OCI-M2 (cell line): Measurements from ENCODE around the gene FRYL.
A peak's percentile ranks its signal among the peaks of the same experiment; 100 is the strongest.
"Not testable (repeated sequence)": the region's sequence is repeated elsewhere in the genome, so short reads cannot be mapped to it uniquely, and the experiment has no call there.

Experiments used
- DNase-seq: peaks from one replicate; lab custom pipeline; 2025; ENCODE audit not compliant: unreplicated experiment; lab: John Stamatoyannopoulos, UW

FRYL gene

DNA sequence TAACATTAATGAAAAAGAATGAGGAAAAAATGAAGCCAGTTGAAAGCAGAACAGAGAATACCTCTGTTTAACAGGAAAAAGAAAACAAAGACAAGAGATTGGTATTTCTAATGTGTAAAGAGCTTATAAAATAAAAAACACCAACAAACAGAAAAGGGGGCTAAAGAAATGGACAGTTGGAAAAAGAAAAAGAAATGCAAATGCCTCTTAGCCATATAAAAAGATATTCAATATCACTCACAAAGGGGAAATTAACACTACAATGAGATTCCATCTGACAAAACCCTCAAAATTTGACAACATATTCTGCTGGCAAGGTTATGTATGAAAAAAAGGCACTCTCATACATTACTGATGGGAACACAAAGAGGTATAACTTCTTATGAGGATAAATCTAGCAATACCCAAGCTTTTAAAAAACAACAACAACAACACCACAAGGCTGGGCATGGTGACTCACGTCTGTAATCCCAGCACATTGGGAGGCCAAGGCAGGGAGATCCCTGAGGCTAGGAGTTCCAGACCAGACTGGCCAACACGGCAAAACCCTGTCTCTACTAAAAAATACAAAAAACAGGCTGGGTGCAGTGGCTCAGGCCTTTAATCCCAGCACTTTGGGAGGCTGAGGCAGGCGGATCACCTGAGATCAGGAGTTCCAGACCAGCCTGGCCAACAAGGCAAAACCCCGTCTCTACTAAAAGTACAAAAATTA, 75.8 kb downstream of the FRYL start:
- DNase-seq: no peak

DNA sequence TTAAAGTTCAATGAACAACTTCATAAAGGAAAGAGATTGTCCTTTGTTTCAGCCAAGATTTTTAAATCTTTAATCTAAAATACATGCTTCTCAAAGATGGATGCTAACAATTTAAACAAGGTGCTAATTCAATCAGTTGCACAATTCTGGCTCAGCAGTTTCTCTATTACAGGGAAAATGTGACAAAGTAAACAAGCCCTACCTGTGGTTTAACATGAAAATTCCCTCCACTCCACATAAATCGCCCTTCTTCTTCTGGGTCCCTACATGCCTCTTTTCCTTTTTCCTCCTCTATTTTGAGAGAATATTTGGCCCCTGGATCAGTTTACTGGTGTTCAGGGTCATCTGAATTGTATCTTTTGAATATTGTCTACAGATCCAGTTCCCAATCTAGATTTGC, 80.6 kb downstream of the FRYL start:
- no peak for DNase-seq

DNA sequence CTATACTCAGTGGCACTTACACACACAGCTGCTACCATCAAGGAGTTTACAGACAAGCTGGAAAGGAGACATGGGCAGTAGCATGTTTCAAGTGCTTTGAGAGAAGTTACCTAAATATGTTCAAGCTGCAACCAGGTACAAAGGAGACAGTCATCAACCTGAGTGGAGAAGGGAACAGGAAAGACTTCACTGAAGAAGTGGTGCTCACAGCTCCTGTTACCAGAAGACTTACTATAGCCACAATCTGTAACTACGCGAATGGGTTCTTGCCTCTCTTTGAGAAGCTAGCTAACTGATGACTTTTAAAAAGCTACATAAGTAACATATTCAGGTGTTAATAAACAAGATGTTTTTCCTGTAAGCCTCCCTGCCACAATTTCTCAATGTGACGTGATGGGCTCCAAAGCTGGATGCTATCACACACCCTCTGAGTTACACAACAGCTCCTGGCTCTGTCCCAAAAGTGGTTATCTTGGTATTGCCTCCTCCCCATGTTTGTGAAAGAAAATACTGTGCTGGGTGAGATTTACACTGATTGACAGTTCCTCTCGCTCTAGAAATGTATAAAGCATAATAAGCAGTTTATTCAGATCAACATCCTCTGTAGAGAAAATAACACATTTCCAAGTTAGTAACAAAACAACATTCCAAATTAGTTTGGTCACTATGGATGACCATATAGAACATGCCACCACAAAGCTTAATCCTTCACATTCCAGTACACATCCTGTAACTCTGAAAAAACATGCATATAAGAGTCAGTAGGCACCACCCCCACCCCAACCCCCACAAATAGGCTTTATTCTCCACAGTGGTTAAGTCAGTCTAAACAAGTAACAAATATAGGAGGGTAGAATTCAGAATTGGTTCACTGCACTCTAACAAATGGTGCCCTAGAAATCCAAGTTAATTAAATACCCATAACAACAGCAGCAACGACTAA, 81.8 kb downstream of the FRYL start:
- no peak for DNase-seq

DNA sequence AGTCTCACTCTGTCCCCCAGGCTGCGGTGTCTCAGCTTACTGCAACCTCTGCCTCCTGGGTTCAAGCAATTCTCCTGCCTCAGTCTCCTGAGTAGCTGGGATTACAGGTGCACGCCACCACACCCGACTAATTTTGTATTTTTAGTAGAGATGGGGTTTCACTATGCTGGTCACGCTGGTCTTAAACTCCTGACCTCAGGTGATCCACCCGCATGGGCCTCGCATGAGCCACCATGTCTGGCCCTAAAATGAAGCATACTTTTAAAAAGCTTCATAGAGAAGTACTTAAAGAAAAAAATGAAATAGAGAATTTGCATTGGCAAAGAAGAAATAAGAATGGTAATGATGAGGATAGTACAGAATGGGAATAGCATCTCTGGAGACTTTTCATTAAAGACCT, 82.6 kb downstream of the FRYL start:
- not testable (repeated sequence) for DNase-seq

DNA sequence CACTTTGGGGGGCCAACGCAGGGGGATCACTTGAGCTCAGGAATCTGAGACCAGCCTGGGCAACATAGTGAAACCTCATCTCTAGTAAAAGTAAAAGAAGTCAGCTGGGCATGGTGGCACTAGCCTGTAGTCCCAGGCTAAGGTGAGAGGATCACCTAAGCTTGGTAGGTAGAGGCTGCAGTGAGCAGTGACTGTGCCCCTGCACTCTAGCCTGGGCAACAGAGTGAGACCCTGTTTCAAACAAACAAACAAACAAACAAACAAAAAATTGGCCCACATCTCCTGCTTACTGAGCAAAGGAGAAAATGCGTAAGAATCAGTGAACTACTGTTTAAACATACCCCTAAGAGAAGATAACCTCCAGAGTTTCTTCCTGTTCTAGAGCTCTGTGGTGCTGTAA, 85.3 kb downstream of the FRYL start:
- no peak for DNase-seq

DNA sequence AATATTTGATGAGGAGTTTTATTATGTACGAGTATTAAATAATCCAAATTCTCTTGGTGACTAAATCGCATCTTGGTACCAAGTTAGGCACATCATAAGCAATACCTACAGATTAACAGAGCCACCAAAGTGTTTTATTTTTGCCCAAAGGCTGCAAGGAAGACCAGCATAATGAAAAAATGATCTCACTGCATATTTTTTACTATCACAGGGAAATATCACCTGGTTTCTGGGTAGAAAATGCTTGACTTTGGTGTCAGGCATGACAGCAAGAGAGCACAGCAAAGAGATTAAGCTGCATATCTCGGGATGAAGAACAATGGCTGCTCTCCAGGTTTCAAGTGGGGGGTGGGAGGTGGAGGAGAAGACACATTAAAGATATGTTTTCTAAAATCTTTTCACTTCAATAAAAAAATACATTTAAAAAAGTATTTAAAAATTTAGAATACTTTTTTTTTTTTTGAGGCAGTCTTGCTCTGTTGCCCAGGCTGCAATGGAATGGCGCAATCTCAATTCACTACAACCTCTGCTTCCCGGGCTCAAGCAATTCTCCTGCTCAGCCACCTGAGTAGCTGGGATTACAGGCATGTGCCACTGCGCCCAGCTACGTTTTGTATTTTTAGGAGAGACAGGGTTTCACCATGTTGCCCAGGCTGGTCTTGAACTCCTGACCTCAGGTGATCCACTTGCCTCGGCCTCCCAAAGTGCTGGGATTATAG, 86.1 kb downstream of the FRYL start:
- DNase-seq: no peak

DNA sequence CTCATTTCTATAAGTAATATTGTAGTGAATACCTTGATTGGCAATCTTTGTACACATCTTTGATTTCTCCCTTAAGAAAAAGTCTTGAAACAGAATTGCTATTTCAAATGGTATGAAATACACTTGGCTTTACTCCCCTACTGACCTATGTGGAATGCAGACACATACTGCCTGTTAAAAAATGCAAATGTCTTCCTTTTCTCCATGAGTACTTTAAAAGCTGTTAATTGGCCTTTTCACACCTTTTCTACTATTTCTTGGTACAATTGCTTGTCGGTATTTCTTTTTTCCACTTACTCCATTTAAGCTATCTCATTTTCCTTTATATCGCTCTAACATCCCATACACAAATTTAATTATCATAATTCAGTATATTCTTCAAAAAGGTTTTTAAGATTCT, 87.2 kb downstream of the FRYL start:
- DNase-seq: no peak

DNA sequence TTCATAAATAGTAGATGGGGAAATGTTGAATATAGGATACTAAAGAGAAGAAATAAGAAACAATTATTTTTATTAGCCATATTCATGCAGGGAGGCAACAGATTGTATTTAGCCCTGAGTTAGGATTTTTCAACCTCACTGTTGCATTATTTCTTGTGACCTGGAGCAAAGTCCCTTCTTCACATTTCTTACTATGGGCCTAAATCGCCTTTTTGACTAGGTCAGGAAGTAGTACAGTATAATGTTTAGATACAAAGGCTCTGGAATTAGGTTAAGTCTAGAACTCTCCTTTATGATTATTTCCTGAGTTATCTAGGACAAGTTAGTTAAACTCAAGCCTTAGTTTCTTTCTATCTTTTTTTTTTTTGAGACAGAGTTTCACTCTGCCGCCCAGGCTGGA, 88.0 kb downstream of the FRYL start:
- DNase-seq: no peak

DNA sequence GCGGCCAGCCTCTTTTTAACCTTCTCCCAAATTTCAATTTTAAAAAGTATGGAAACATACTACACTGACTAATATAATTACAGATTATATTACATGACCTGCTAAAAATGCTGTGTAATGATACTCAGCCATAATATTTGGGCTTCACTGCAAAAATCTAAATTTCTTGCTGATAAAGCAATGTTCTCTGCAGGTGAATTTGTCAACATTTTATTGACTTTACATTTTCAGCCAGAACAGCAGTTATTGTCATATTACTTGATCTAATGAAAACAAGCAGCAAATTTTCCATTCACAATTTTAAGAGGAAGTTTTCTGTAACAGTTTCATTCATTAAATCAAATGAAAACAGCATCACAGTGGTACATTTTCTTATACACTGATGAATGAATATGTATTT, 91.1 kb downstream of the FRYL start:
- DNase-seq: no peak

DNA sequence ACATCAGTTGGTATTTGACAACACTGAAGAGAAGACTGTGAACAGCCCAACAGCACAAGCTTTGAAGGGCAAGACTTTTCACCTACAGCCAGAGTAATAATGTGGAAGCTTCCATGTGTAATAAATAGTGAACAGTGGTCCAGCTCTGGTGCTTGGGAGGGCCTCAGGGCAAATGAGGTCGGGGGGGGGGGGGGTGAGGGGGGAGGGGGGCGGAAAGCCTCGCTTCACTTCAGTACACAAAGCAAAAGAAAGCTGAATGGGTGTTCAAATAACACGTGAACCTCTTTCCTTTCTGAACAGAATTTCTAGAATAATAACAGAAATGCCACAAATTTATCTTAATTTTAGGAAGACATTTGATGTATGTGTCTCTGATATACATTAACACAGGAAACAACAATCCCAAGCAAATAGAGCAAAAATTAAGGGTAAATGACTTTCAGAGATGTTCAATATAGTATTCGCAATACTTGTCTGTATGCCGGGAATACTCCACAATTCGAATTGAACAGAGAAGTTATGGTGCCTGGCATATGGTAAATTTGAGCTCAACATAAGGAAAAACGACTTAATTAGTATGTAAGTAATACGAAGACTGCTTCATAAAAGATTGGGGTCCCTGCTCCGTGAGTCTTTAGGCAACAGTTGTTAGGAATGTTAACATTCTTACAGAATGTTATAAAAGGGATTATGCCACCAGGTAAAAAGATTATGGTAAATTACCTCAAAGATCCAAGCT, 92.6 kb downstream of the FRYL start:
- no peak for DNase-seq

DNA sequence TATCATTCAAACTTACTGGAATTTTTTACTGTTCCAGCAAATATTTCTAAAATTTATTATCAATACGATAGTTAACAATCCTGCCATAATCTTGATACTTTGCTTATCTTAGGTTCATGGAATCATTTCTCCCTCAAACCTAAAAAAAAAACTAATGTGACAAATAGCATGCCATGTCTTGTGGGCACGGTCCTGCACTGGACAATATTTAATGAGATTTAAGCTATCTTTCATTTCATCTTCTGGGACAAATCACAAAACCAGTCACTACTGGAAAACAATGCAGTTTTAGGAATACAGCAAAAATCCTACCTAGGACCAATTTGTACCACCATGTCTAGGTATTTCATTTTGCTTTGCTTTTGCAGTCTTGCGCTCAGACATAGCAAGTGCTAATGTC, 93.7 kb downstream of the FRYL start:
- DNase-seq: no peak

DNA sequence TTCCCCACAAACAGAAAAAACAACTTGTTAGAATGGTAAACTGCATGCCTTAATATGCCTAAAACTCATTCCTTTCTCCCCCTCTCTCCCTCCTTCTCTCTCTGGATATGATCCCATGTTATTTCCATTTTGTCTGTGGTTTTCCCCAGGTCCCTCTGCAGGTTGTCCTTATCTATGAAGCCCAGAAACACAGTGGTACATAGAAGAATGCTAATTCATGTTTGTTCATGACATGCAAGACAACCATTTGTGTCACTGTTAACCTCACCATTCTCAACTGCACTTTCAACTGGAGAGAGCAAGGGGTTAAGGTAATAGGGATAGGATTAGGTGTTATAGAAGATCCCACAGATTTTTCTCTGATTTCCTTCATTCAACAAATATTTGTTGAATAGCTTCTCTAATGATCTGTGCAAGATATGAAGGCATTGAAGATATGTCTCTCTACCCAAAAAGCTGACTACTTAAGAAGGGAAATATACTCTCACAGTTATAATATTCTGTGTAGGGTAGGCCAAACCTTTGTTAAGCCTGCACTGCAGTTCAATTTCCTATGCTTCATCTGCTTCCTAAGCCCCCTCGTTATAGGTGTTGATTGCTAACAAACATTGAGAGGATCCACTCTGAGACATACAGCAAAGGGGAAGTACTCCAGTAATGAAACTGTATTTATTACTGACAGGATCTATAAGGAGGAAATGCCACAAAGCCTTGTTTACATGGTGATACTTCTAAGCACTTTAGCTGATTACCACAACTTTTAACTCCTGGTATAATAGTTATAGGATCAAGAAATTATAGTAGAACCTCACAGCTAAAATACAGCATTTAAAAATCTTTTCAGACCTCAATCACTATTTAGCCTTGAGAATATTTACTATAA, 96.1 kb downstream of the FRYL start:
- DNase-seq: peak; percentile 54

DNA sequence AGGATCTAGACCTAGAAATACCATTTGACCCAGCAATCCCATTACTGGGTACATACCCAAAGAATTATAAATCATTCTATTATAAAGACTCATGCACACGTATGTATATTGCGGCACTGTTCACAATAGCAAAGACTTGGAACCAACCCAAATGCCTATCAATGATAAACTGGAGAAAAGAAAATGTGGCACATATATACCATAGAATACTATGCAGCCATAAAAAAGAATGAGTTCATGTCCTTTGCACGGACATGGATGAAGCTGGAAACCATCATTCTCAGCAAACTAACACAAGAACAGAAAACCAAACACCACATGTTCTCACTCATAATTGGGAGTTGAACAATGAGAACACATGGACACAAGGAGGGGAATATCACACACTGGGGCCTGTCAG, 97.2 kb downstream of the FRYL start:
- DNase-seq: not testable (repeated sequence)

DNA sequence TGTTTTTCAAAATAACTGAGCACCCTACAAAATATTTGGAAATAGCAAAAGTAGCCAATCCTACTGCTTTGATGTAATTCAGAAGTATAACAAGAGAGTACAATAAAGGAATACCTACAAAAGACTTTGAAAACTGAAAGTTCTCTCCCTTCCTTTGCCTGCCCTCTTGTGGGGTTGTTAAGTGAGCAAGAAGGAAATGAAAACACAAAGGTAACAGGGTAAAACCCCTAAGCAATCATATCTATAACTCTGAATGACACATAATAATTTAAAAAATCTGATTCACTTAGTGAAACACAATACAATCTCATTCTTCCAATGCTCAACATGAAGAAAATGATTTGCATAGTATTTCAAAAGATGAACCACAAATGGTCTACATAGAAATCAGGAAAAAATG, 98.2 kb downstream of the FRYL start:
- DNase-seq: no peak

DNA sequence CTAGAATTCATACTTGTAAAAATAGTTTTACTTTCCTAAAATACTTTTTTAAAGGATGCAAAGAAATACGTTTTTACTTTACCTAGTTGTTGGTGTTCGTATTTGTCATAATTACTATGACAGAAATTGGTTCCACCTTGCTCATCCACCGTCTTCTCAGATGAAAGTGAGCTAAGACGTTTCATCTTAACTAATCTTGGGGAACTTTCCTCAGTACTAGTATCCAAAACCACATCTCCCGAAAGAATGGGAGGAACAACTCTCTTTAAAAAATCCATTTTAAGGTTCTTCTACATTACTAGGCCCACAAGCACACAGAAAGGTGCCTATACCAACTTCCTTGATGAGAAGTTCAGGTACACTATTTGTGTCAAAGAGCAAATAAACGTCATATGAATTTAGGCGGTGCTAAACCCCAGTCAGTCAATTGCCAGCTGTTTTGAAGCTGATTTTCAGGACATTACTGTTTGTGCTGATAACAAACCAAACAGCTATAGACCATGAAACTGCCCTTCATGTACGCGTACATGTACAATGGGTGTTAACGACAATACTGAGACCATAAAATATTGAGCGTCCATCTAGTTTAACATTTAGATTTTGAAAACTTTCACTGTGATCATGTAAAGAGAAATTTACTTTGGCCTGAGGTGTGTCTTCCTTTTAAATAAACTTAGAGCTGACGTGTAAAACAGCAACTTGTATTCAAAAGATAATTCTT, 99.1 kb downstream of the FRYL start:
- DNase-seq: no peak

DNA sequence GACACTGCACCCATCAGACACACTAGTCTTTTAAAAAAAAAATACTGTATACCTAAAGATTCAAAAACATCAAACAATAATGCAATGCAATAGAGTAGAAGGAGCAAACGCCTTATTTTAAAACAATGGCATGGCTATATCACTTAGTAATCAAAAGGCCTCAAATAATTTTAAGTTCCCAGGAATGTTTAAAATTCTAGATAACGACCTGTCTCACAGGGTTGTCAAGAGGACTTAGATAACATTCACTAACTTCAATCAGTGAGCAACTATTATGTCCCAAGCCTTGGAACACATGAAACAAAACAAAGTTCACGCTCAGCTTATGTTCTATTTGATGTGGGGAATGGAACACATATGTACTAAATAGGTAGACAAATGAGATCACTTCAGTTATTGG, 106.5 kb downstream of the FRYL start:
- no peak for DNase-seq

DNA sequence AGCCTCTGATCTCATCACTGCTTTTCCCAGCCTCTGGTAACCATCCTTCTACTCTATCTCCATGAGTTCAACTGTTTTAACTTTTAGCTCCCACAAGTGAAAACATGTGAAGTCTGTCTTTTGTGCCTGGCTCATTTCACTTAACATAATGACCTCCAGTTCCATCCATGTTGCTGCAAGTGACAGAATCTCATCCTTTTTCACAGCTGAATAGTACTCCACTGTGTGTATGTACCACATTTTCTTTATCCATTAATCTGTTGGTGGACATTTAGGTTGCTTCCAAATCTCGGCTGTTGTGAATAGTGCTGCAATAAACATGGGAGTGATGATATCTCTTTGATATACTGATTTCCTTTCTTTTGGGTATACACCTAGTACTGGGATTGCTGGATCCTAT, 109.5 kb downstream of the FRYL start:
- no peak for DNase-seq

DNA sequence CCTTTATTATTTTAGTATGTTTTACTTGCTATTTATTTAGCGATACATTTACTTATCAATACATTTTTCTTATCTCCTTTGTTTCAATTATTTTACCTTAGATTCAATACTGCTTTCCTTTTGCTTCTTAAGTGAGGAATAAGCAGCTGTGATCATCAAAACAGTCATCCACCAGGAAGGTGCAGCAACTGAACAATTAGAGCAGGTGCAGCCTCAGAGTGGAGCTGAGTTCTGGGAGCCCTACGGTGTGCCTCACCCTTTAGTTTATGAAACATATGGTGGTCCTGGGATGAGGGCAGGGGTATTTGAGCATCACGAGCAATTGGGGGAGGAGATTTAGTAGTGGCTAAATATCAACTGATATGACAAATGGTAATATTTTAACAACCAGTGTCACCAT, 111.0 kb downstream of the FRYL start:
- DNase-seq: no peak

DNA sequence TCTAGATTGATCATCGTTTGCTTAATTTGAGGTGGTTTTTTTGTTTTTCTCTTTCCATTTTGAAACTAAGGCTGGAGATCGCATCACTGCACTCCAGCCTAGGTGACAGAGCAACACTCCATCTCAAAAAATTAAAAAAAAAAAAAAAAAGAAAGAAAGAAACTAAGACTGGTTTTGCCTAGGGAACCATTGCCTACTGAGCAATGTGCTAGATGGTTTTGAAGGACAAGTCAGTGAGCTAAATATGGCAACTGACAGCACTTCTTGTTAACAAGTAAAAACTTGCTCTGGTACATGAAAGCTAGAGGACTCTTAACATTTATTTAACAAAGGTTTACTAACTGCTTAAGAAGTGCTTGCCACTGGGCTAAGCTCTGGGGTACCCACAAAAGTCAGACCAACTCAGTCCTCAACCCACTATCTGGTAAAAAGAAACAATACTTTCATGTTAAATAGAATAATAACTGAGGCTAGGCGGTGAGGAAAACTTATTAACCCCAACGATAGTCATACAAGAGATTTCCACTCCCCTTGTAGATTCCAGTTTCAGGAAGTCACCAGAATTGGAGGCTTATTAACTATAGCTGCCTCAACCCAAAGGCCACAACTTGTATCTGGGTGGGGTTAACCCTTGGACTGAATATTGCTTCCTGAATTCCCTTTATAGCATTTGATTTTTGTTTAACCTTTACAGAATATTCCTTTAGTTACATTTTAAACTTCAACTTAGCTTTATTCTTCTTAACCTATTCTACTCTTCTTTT, 111.6 kb downstream of the FRYL start:
- no peak for DNase-seq
